ENCODE measurements around the gene GPSM1.
A peak's percentile ranks its signal among the peaks of the same experiment; 100 is the strongest.

GPSM1 gene

DNA sequence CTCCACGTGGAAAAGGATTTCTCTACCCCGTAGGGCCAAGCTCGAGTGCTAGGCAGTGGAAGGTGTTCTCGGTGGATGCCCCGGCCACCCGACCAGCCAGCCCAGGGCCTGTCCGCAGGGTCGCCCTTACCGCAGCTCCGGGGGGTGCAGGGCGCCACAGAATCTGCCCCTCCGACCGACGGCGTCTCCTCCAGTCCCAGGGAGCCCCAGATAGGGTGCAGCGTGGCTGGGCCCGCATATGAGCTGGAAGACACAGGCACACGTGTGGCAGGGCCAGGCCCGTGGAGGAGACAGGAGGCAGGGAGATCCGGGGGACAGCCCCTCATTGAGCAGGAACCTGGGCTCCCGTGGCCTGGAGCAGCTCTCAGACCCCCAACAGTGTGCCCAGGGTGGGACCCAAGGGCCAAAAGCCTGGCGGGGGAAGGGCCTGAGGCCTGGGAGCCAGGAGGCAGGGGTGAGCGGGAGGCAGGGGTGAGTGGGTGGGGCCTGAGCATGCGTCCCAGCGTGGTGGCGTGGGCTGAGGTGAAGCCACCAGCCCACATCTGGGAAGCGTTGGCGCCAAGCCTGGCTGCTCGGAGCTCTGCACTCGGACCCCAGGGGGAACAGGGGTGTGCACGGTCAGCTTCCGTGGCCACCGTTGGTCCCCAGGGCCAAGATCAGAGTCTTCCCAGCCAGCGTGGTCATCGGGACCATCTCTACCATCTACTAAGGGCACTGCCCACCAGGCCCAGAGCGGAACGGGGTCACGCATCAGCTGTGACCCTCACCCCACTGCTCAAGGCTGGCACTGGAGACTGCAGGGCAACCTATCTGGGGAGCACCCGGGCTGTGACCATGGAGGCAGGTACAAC is 45.7 kb upstream of the GPSM1 start:
- H3K27me3 ChIP-seq (ENCODE audit: insufficient read depth, low read length, poor library complexity), result no peaks in the 10 kb centered on the region
- DNase-seq, result no peak

GRCh38 chr9:136282272-136282861 is 45.0 kb upstream of the GPSM1 start:
- Histone ChIP-seq H3K9me3 (ENCODE audit: insufficient read depth, low read length, severe bottlenecking) (no peaks in the 10 kb centered on the region), H3K27ac (ENCODE audit: low read length) (no peak overlapping the region), H2AFZ (ENCODE audit: low read depth, low read length) (no peak overlapping the region), H3K27me3 (ENCODE audit: insufficient read depth, low read length, poor library complexity) (no peaks in the 10 kb centered on the region), H3K36me3 (ENCODE audit: insufficient read depth, low read length) (no peaks in the 10 kb centered on the region), H4K20me1 (ENCODE audit: insufficient read depth, low read length) (no peaks in the 10 kb centered on the region), H3K9ac (ENCODE audit: low read depth, low read length) (no peak overlapping the region), H3K4me1 (ENCODE audit: insufficient read depth, low read length) (no peaks in the 10 kb centered on the region), H3K4me3 (ENCODE audit: low read depth in 1 of 2, low read length in 2 of 2) (no peak overlapping the region), H3K79me2 (ENCODE audit: insufficient read depth, low read length) (no peaks in the 10 kb centered on the region), H3K4me2 (ENCODE audit: insufficient read depth, low read length) (no peak overlapping the region)
- DNase-seq (no peak), ATAC-seq (ENCODE audit: insufficient read depth, low read depth) (no peak)
- TF ChIP-seq, protein P1, sequence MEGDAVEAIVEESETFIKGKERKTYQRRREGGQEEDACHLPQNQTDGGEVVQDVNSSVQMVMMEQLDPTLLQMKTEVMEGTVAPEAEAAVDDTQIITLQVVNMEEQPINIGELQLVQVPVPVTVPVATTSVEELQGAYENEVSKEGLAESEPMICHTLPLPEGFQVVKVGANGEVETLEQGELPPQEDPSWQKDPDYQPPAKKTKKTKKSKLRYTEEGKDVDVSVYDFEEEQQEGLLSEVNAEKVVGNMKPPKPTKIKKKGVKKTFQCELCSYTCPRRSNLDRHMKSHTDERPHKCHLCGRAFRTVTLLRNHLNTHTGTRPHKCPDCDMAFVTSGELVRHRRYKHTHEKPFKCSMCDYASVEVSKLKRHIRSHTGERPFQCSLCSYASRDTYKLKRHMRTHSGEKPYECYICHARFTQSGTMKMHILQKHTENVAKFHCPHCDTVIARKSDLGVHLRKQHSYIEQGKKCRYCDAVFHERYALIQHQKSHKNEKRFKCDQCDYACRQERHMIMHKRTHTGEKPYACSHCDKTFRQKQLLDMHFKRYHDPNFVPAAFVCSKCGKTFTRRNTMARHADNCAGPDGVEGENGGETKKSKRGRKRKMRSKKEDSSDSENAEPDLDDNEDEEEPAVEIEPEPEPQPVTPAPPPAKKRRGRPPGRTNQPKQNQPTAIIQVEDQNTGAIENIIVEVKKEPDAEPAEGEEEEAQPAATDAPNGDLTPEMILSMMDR (IDR thresholded peaks at IDR 0.05; ENCODE audit: borderline replicate concordance, extremely low read depth, low read length, poor library complexity, severe bottlenecking), result no peak
- TF ChIP-seq EZH2 (IDR thresholded peaks at IDR 0.05; ENCODE audit: borderline replicate concordance, low read depth, low read length, severe bottlenecking), result no peak

More for the DNA sequence above, 45.7 kb upstream of the GPSM1 start:
- H4K20me1 ChIP-seq (ENCODE audit: insufficient read depth, low read length), result 0 out of 2 replicates have a peak, but pooled peaks cover 3% of the 10 kb centered on the region
- no peak overlapping the region for H3K4me2 ChIP-seq (ENCODE audit: insufficient read depth, low read length)
- H3K9me3 ChIP-seq (ENCODE audit: insufficient read depth, low read length, severe bottlenecking), result no peaks in the 10 kb centered on the region
- no peaks in the 10 kb centered on the region for H3K36me3 ChIP-seq (ENCODE audit: insufficient read depth, low read length)
- no peaks in the 10 kb centered on the region for H3K4me1 ChIP-seq (ENCODE audit: insufficient read depth, low read length)
- ATAC-seq (ENCODE audit: insufficient read depth, low read depth), result no peak
- TF ChIP-seq EZH2 (IDR thresholded peaks at IDR 0.05; ENCODE audit: borderline replicate concordance, low read depth, low read length, severe bottlenecking), result no peak
- TF ChIP-seq, protein P1 (IDR thresholded peaks at IDR 0.05; ENCODE audit: borderline replicate concordance, extremely low read depth, low read length, poor library complexity, severe bottlenecking), result no peak
- H3K27ac ChIP-seq (ENCODE audit: low read length), result no peak overlapping the region
- H3K79me2 ChIP-seq (ENCODE audit: insufficient read depth, low read length), result no peaks in the 10 kb centered on the region
- H2AFZ ChIP-seq (ENCODE audit: low read depth, low read length), result no peak overlapping the region
- no peak overlapping the region for H3K4me3 ChIP-seq (ENCODE audit: low read depth in 1 of 2, low read length in 2 of 2)
- no peak overlapping the region for H3K9ac ChIP-seq (ENCODE audit: low read depth, low read length)

DNA sequence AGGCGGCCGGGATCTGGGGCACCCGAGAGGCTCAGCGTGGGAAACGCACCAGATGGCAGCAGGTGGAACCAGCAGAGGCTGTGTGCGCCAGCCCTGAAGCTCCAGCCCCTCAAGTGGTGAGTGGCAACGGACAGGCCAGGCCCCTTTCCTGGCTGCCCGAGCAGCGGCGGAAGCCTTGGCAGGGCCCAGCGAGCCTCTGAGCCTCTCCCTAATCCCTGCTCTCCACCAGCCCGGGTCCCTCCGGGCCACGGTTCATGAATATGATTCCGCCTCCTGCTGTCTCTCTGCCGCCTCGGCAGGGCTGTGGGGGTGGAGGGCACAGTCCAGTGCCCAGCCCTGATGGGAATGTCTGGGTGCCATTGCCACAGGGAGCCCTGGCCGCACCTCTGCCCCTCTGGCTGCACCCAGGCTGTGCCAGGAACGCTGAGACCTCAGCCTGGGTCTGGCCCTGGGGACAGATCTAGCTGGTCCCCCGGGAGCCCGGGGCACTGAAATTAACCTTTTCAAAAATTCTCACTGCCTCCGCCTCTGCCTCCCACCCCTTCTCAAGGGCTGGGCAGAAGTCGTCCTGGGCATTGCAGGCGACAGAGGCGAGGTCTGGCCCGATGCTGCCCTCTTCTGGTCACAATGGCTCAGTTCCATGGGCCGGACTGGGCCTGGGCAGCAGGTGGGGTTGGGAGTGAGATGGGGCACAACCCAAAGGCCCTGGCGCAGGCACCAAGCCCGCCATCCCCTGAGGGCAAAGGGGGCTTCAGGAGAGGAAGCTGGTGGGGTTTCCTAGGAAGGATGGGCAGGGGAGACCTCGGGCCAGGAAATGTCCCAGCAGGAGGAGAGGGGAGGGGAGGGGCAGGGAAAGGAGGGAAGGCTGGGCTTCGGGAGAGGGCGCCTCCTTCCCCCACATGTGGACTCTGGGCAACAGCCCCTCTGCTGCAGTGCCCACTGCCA is 43.8 kb upstream of the GPSM1 start:
- Histone ChIP-seq H2AFZ (ENCODE audit: low read depth, low read length) (no peak overlapping the region), H3K9me3 (ENCODE audit: insufficient read depth, low read length, severe bottlenecking) (no peaks in the 10 kb centered on the region), H4K20me1 (ENCODE audit: insufficient read depth, low read length) (no peaks in the 10 kb centered on the region), H3K4me3 (ENCODE audit: low read depth in 1 of 2, low read length in 2 of 2) (no peak overlapping the region), H3K4me2 (ENCODE audit: insufficient read depth, low read length) (no peak overlapping the region), H3K27ac (ENCODE audit: low read length) (no peak overlapping the region), H3K79me2 (ENCODE audit: insufficient read depth, low read length) (no peaks in the 10 kb centered on the region), H3K4me1 (ENCODE audit: insufficient read depth, low read length) (no peaks in the 10 kb centered on the region), H3K36me3 (ENCODE audit: insufficient read depth, low read length) (no peaks in the 10 kb centered on the region), H3K27me3 (ENCODE audit: insufficient read depth, low read length, poor library complexity) (no peaks in the 10 kb centered on the region), H3K9ac (ENCODE audit: low read depth, low read length) (no peak overlapping the region)
- TF ChIP-seq EZH2 (IDR thresholded peaks at IDR 0.05; ENCODE audit: borderline replicate concordance, low read depth, low read length, severe bottlenecking), result no peak
- TF ChIP-seq, protein P1 (IDR thresholded peaks at IDR 0.05; ENCODE audit: borderline replicate concordance, extremely low read depth, low read length, poor library complexity, severe bottlenecking), result peak; percentile 85
- peak; percentile 96 for ATAC-seq (ENCODE audit: insufficient read depth, low read depth)
- peak; percentile 66 for DNase-seq

All from DND-41 (cell line).